Smooth muscle cell (in vitro differentiated cells): ENCODE results near the gene GRWD1. TPM values are rescaled to one million over a fixed set of nuclear protein-coding genes. Genes with fewer than 3 reads are reported as not detected.

ENCODE experiments used
- DNase-seq: peaks from one replicate; lab custom pipeline; 2025; ENCODE audit not compliant: unreplicated experiment; lab: John Stamatoyannopoulos, UW
- H2AFZ ChIP-seq: fragments of 200-600 bp; sonication (generic); 2 replicates; pipeline ENCODE4 v1.6.0; 2016; ENCODE audit warnings: antibody characterized with exemption, low read depth, mild to moderate bottlenecking
- H3F3A ChIP-seq: fragments of 200-600 bp; sonication (generic); 2 replicates; pipeline ENCODE4 v1.6.0; 2017; ENCODE audit warnings: antibody characterized with exemption, low read depth
- H3K27ac ChIP-seq: fragments of 200-600 bp; sonication (generic); 2 replicates; pipeline ENCODE4 v1.5.1; 2016; ENCODE audit warnings: low read depth, mild to moderate bottlenecking
- H3K27me3 ChIP-seq: fragments of 200-600 bp; sonication (generic); 2 replicates; pipeline ENCODE4 v1.6.1; 2016; ENCODE audit warnings: low read depth, mild to moderate bottlenecking
- H3K36me3 ChIP-seq: fragments of 200-600 bp; sonication (generic); 2 replicates; pipeline ENCODE4 v1.5.1; 2016; ENCODE audit warnings: low read depth
- H3K4me1 ChIP-seq: fragments of 200-600 bp; sonication (generic); 2 replicates; pipeline ENCODE4 v1.5.1; 2016; ENCODE audit warnings: low read depth
- H3K4me2 ChIP-seq: fragments of 200-600 bp; sonication (generic); 2 replicates; pipeline ENCODE4 v1.6.0; 2016; ENCODE audit warnings: mild to moderate bottlenecking
- H3K4me3 ChIP-seq: fragments of 200-600 bp; sonication (generic); 2 replicates; pipeline ENCODE4 v1.5.1; 2016; ENCODE audit warnings: mild to moderate bottlenecking
- H3K79me2 ChIP-seq: fragments of 200-600 bp; sonication (generic); 2 replicates; pipeline ENCODE4 v1.6.0; 2016; ENCODE audit warnings: low read depth, mild to moderate bottlenecking
- H3K9ac ChIP-seq: fragments of 200-600 bp; sonication (generic); 2 replicates; pipeline ENCODE4 v1.6.0; 2016; ENCODE audit warnings: low read depth
- H3K9me3 ChIP-seq: fragments of 200-600 bp; sonication (generic); replicated peaks from 2 replicates; pipeline ENCODE4 v1.5.1; 2016; ENCODE audit warnings: low read depth
- H4K20me1 ChIP-seq: fragments of 200-600 bp; sonication (generic); 2 replicates; pipeline ENCODE4 v1.6.0; 2016; ENCODE audit warnings: low read depth
- WGBS: methylation state at CpG from one replicate; pipeline ENCODE4 v1.1.7; 2016; ENCODE audit warnings: low lambda C conversion rate; 5-methylcytosine and 5-hydroxymethylcytosine counted together
- polyA plus RNA-seq: library from polyadenylated mRNA; unstranded; fragments of >200 nt; fragmentation: Nextera tagmentation; extraction: Ambion mirVana; gene quantifications from 2 replicates; pipeline ENCODE4 v1.2.1, GENCODE V29; 2016
- total RNA-seq: library from RNA; depleted of rRNA; stranded (reverse); fragments of >200 nt; gene quantifications from 2 replicates; pipeline ENCODE4 v1.2.3, GENCODE V29; 2014
- TF ChIP-seq, protein P1 (sequence below): fragments of 200-600 bp; sonication (generic); IDR thresholded peaks from 2 replicates; pipeline ENCODE4 v1.5.1; 2017; ENCODE audit warnings: borderline replicate concordance, mild to moderate bottlenecking, antibody characterized with exemption; ENCODE audit not compliant: insufficient read depth, poor library complexity, severe bottlenecking

The GRWD1 gene
- total and polyA plus RNA-seq, 2 experiments from 2014 or later, result 22.1 to 23.6 TPM

DNA sequence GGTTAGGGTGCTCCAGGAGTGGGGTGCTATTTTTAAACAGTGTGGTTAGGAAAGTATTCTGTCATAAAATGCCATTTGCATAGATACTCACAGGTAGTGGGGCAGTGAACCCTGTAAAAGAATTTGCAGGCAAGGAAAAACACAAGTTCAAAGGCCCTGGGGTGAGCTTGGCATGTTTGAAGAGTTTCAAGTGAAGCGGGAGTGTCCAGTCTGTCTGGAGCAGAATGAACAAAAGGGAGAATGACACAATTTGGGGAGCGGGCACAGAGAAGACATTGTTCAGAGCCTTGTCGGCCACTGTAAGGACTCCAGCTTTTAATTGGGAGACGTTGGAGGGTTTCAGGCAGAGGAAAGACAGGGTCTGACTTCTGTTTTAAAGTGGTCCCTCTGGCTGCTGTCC, 2.8 kb downstream of the GRWD1 start:
- H4K20me1 ChIP-seq, result no peaks in the 10 kb centered on the region
- H3K4me1 ChIP-seq, result peaks cover 13% of the 10 kb centered on the region
- H3K4me2 ChIP-seq, result no peak overlapping the region
- no peaks in the 10 kb centered on the region for H3K27me3 ChIP-seq
- H3K4me3 ChIP-seq, result no peak overlapping the region
- H3K36me3 ChIP-seq, result no peaks in the 10 kb centered on the region
- no peak for DNase-seq
- WGBS, result 97% methylated on average over 4 of the region's 4 CpGs
- H3F3A ChIP-seq, result peaks cover 5% of the 10 kb centered on the region
- no peaks in the 10 kb centered on the region for H3K9me3 ChIP-seq
- peaks cover 21% of the 10 kb centered on the region for H3K79me2 ChIP-seq
- H3K27ac ChIP-seq, result no peak overlapping the region
- no peak overlapping the region for H2AFZ ChIP-seq
- TF ChIP-seq, protein P1, sequence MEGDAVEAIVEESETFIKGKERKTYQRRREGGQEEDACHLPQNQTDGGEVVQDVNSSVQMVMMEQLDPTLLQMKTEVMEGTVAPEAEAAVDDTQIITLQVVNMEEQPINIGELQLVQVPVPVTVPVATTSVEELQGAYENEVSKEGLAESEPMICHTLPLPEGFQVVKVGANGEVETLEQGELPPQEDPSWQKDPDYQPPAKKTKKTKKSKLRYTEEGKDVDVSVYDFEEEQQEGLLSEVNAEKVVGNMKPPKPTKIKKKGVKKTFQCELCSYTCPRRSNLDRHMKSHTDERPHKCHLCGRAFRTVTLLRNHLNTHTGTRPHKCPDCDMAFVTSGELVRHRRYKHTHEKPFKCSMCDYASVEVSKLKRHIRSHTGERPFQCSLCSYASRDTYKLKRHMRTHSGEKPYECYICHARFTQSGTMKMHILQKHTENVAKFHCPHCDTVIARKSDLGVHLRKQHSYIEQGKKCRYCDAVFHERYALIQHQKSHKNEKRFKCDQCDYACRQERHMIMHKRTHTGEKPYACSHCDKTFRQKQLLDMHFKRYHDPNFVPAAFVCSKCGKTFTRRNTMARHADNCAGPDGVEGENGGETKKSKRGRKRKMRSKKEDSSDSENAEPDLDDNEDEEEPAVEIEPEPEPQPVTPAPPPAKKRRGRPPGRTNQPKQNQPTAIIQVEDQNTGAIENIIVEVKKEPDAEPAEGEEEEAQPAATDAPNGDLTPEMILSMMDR, result no peak
- no peak overlapping the region for H3K9ac ChIP-seq

DNA sequence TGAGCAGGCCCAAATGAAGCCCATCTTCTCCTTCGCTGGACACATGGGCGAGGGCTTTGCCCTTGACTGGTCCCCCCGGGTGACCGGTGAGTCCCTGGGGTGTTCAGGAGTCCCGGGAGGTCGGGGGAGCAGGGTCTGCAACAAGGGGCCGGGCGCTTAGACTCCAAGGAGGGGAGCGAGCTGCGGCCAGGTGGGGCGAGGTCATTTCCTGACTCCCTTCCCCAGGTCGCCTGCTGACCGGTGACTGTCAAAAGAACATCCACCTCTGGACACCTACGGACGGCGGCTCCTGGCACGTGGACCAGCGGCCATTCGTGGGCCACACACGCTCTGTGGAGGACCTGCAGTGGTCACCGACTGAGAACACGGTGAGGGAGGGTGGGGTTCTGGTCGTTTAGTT, 4.7 kb downstream of the GRWD1 start:
- Histone ChIP-seq H3F3A (no peaks in the 10 kb centered on the region), H3K4me2 (no peak overlapping the region), H2AFZ (no peak overlapping the region), H4K20me1 (peaks cover 1% of the 10 kb centered on the region), H3K4me1 (peaks cover 4% of the 10 kb centered on the region), H3K36me3 (no peaks in the 10 kb centered on the region), H3K79me2 (peaks cover 21% of the 10 kb centered on the region), H3K27ac (no peak overlapping the region), H3K9me3 (no peaks in the 10 kb centered on the region), H3K9ac (no peak overlapping the region), H3K4me3 (no peak overlapping the region), H3K27me3 (no peaks in the 10 kb centered on the region)
- no peak for DNase-seq
- WGBS, result 99% methylated on average over 22 of the region's 23 CpGs
- TF ChIP-seq, protein P1, result no peak

DNA sequence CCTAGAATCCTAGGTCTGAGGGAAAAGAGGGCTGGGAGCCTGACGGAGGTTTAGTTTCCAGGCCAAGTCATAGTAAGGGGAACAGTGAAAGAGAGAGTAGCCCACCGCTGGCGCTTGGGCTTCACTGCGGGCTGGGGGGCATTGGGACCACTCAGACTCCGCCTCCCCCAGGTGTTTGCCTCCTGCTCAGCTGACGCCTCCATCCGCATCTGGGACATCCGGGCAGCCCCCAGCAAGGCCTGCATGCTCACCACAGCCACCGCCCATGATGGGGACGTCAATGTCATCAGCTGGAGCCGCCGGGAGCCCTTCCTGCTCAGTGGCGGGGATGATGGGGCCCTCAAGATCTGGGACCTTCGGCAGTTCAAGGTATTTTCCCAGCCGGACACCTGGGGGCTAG, 5.1 kb downstream of the GRWD1 start:
- DNase-seq, result no peak
- H3F3A ChIP-seq, result no peaks in the 10 kb centered on the region
- peaks cover 4% of the 10 kb centered on the region for H3K4me1 ChIP-seq
- H3K9me3 ChIP-seq, result no peaks in the 10 kb centered on the region
- H3K79me2 ChIP-seq, result peaks cover 21% of the 10 kb centered on the region
- H4K20me1 ChIP-seq, result peaks cover 6% of the 10 kb centered on the region
- H3K9ac ChIP-seq, result no peak overlapping the region
- no peak overlapping the region for H3K27ac ChIP-seq
- H3K27me3 ChIP-seq, result no peaks in the 10 kb centered on the region
- H2AFZ ChIP-seq, result no peak overlapping the region
- 90% methylated on average over 15 of the region's 15 CpGs for WGBS
- H3K4me2 ChIP-seq, result no peak overlapping the region
- no peak overlapping the region for H3K4me3 ChIP-seq
- TF ChIP-seq, protein P1, result no peak
- H3K36me3 ChIP-seq, result no peaks in the 10 kb centered on the region

DNA sequence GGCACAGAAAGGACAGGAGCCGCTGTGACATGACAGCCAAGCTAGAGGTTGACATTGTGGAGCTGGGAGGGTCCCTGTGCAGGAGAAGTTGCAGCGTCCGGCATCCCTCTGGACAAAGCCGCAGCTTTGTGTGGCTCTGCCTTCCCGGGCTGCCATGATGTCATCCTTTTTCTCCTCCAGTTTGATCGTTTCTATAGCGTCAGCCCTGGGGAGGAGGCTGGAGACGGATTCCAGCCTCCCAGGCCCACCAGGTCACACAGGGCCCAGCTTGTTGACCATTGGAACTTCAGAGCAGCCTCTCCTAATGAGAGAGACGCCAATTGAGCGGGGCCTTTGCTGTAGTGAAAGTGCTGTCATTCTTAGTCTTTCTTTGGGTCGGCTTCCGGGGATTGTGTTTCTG, 5.8 kb downstream of the GRWD1 start:
- Histone ChIP-seq H3K4me1 (peaks cover under 1% of the 10 kb centered on the region), H3K36me3 (no peaks in the 10 kb centered on the region)
- WGBS, result 93% methylated on average over 12 of the region's 12 CpGs

More for the DNA sequence above, 5.8 kb downstream of the GRWD1 start:
- Histone ChIP-seq H3K79me2 (peaks cover 14% of the 10 kb centered on the region), H2AFZ (no peak overlapping the region), H3K27me3 (no peaks in the 10 kb centered on the region), H3K9ac (no peak overlapping the region), H3K9me3 (no peaks in the 10 kb centered on the region), H3F3A (no peaks in the 10 kb centered on the region), H4K20me1 (peaks cover 6% of the 10 kb centered on the region), H3K4me3 (no peak overlapping the region), H3K27ac (no peak overlapping the region), H3K4me2 (no peak overlapping the region)
- TF ChIP-seq, protein P1, result no peak
- no peak for DNase-seq
